Prostate gland (tissue), 2 donors: ENCODE measurements around the gene UVRAG. TPM values are rescaled to one million over a fixed set of nuclear protein-coding genes. Genes with fewer than 3 reads are reported as not detected.

Experiments used
- DNase-seq: peaks from one replicate; pipeline ENCODE4 v3.0.0-alpha.2; 2019; ENCODE audit warnings: low spot score
- H3K27ac ChIP-seq, 2 donors: fragments of 200-600 bp; sonication (generic); 2 replicates each; pipeline ENCODE4 v1.5.1; 2017 to 2019
- H3K27me3 ChIP-seq: fragments of 200-600 bp; sonication (generic); replicated peaks from 2 replicates; pipeline ENCODE4 v1.5.1; 2019; ENCODE audit not compliant: insufficient read depth
- H3K36me3 ChIP-seq, 2 donors: fragments of 200-600 bp; sonication (generic); 1 replicate in 1 of 2; 2 replicates in 1 of 2; pipeline versions ENCODE4 v1.5.1 to v1.8.1; 2017 to 2019
- H3K4me1 ChIP-seq: fragments of 200-600 bp; sonication (generic); replicated peaks from 2 replicates; pipeline ENCODE4 v1.5.1; 2019
- H3K4me3 ChIP-seq, 2 donors: fragments of 200-600 bp; sonication (generic); 2 replicates each; pipeline ENCODE4 v1.5.1; 2017 to 2019
- H3K9me3 ChIP-seq: fragments of 200-600 bp; sonication (generic); 2 replicates; pipeline ENCODE4 v1.5.1; 2017
- POLR2A ChIP-seq: fragments of 450-650 bp; IDR thresholded peaks from one replicate; pipeline ENCODE4 v1.6.1; 2016; ENCODE audit warnings: antibody characterized with exemption, mild to moderate bottlenecking
- POLR2AphosphoS5 ChIP-seq: sonication (generic); formaldehyde crosslinking; IDR thresholded peaks from one replicate; pipeline ENCODE4 v1.6.1; 2017; ENCODE audit warnings: antibody characterized with exemption
- WGBS: methylation state at CpG from one replicate; pipeline ENCODE4 v1.1.5; 2018; 5-methylcytosine and 5-hydroxymethylcytosine counted together
- intact Hi-C: fragments of 100-400 bp; cut with DNase I; formaldehyde crosslinking; loops from one replicate; pipeline ENCODE4 v1.14.2; 2022
- total RNA-seq, 2 donors: library from RNA; depleted of rRNA; stranded (reverse); fragments of >200 nt; gene quantifications; one replicate each; pipeline ENCODE4 v1.1.0, GENCODE V29; 2016
- TF ChIP-seq, protein P1 (sequence below), 4 experiments: fragments of 200-600 bp in 2 of 4; fragments of 450-650 bp in 2 of 4; sonication (generic) in 2 of 4; IDR thresholded peaks; 1 replicate in 3 of 4; 2 replicates in 1 of 4; pipeline ENCODE4 v1.5.1; 2016 to 2019; ENCODE audit warnings: antibody characterized with exemption in 4 of 4, mild to moderate bottlenecking in 2 of 4, moderate library complexity in 2 of 4

Gene UVRAG
- total RNA-seq, 2 donors from 2014 or later = 13.9 to 25.2 TPM

DNA sequence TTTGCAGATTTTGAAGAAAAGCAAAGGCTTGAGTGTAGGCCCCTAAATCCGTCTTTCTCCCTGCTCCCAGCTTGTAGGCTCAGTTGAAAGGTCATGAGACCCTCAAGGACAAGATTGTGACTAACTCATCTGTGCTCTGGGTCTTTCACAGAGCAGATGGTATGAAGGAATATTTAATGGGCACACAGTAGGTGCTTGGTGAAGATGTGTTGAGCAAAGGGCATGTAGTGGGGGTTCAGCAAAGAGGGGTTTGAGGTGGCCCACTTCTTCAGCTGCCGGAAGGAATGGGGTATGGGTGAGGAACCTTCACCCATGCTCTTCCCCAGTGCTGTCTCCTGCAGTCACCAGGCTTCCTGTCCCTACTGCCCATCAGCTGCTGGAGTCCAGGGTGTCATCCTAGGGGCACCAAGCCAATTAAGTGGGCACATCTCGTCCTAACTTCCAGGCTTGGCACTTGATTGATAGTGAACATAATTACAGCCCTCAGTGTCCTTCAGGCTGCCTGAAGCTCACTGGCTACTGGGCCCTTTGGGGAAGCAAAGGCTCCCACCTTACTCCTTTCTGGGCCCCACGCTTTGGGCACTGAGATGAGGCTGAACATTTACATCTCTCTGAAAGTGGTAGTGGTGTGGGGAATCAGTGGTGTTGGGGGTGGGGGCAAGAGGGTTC lies 31.5 kb upstream of the UVRAG start:
- H3K4me1 ChIP-seq = no peaks in the 10 kb centered on the region
- intact Hi-C loops = no loop called here
- H3K4me3 ChIP-seq = no peak overlapping the region
- H3K9me3 ChIP-seq = no peaks in the 10 kb centered on the region
- H3K27ac ChIP-seq = no peak overlapping the region
- TF ChIP-seq, protein P1, sequence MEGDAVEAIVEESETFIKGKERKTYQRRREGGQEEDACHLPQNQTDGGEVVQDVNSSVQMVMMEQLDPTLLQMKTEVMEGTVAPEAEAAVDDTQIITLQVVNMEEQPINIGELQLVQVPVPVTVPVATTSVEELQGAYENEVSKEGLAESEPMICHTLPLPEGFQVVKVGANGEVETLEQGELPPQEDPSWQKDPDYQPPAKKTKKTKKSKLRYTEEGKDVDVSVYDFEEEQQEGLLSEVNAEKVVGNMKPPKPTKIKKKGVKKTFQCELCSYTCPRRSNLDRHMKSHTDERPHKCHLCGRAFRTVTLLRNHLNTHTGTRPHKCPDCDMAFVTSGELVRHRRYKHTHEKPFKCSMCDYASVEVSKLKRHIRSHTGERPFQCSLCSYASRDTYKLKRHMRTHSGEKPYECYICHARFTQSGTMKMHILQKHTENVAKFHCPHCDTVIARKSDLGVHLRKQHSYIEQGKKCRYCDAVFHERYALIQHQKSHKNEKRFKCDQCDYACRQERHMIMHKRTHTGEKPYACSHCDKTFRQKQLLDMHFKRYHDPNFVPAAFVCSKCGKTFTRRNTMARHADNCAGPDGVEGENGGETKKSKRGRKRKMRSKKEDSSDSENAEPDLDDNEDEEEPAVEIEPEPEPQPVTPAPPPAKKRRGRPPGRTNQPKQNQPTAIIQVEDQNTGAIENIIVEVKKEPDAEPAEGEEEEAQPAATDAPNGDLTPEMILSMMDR (IDR thresholded peaks at IDR 0.05) = no peak
- TF ChIP-seq POLR2AphosphoS5 (no peak), POLR2A (no peak)
- no peak for DNase-seq
- no peaks in the 10 kb centered on the region for H3K36me3 ChIP-seq
- WGBS = 91% methylated on average over 4 of the region's 4 CpGs
- no peaks in the 10 kb centered on the region for H3K27me3 ChIP-seq

DNA sequence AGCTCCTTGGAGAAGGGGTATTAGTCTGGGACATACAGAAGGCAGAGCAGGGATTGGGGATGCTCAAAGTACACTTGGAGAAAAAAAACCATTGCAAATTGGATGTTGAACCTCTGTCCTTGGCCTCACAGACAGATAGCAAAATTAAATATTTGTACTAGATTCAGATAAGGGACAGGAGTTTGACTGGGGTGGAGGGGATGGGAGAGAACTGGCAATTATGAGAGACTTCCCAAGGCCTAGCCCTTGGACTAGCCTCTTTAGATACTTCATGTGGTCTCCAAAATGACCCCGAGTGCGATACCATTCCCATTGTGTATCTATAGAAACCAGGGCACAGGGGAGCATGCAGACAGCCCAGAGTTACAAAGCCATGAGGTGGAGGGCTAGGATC lies 30.9 kb upstream of the UVRAG start:
- intact Hi-C loops = no loop called here
- no peaks in the 10 kb centered on the region for H3K36me3 ChIP-seq
- H3K4me3 ChIP-seq = no peak overlapping the region
- H3K27ac ChIP-seq = no peak overlapping the region
- H3K4me1 ChIP-seq = no peaks in the 10 kb centered on the region
- no peaks in the 10 kb centered on the region for H3K9me3 ChIP-seq
- 94% methylated on average over 2 of the region's 2 CpGs for WGBS
- no peak for DNase-seq
- no peaks in the 10 kb centered on the region for H3K27me3 ChIP-seq
- TF ChIP-seq POLR2AphosphoS5 = no peak
- TF ChIP-seq, protein P1 (IDR thresholded peaks at IDR 0.05) = no peak
- no peak for TF ChIP-seq POLR2A

DNA sequence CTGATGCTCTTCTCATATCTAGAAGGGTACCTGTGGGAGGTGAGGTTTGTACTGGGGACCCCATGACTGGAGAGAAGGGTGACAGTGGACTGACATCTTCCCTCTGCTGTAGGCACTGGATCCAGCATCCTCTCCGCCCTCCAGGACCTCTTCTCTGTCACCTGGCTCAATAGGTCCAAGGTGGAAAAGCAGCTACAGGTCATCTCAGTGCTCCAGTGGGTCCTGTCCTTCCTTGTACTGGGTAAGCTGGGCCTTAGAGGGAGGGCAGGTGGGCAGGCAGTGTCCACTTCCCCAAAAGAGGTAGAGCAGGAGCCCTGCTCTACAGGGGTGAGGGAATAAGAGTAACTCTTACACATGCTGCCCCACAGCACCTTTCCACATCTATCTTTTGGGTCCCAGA lies 30.5 kb upstream of the UVRAG start:
- H3K4me1 ChIP-seq = no peaks in the 10 kb centered on the region
- no peaks in the 10 kb centered on the region for H3K9me3 ChIP-seq
- TF ChIP-seq POLR2AphosphoS5 (no peak), POLR2A (no peak)
- TF ChIP-seq, protein P1 (IDR thresholded peaks at IDR 0.05) = no peak
- WGBS = 84% methylated on average over 1 of the region's 1 CpG
- H3K27ac ChIP-seq = no peak overlapping the region
- intact Hi-C loops = no loop called here
- H3K36me3 ChIP-seq = no peaks in the 10 kb centered on the region
- no peaks in the 10 kb centered on the region for H3K27me3 ChIP-seq
- DNase-seq = no peak
- no peak overlapping the region for H3K4me3 ChIP-seq

DNA sequence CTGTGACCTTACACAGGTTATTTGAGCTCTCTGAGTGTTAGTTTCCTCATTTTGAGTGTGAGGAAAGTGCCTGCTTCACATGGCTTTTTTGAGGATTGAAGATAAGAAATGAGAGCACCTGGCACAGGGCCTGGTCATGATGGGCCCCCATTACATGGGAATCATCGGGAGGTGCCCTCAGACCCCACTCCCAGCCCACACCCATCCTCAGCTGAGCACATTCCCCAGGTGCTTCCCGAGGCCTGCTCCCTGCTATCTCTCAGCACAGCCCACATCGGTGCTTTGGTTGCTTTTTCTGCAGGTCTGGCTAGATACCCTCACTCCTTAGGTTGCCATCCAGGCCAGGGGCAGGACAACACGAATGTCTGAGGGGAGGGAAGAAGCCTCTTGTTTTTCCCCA lies 29.8 kb upstream of the UVRAG start:
- 86% methylated on average over 4 of the region's 4 CpGs for WGBS
- no peaks in the 10 kb centered on the region for H3K36me3 ChIP-seq
- DNase-seq = no peak
- H3K9me3 ChIP-seq = no peaks in the 10 kb centered on the region
- H3K4me3 ChIP-seq = no peak overlapping the region
- H3K4me1 ChIP-seq = no peaks in the 10 kb centered on the region
- no peaks in the 10 kb centered on the region for H3K27me3 ChIP-seq
- TF ChIP-seq POLR2A (no peak), POLR2AphosphoS5 (no peak)
- TF ChIP-seq, protein P1 (IDR thresholded peaks at IDR 0.05) = no peak
- intact Hi-C loops = no loop called here
- no peak overlapping the region for H3K27ac ChIP-seq

DNA sequence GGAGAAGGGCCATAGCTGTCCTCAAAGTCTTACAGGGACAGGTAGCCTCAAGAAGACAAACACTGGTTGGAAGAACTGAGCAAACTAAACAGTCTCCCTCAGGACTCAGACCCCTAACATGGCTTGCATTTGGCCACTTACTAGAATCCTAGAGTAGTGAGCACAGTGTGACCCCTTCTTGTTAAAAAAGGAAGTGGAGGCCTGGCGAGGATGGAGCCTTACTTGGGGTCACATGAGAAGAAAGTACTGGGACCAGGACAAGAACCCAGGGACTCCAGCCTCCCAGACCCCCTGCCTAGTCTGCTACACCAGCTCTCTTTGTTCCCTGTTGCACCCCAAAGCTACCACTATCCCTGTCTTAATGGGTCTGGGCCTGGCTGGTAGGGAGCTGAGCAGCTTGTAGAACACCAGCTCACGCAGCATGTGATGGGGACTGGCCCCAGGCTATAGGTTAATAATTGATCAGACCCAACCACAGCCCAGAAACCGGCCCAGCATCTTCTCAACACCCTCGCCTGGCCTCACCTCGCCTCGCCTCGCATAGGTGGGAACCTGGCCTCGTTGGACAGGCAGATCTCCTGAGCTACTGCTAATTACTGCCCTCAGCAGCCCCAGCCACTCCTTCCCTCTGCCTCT lies 28.8 kb upstream of the UVRAG start:
- TF ChIP-seq, protein P1 (IDR thresholded peaks at IDR 0.05) = no peak
- TF ChIP-seq POLR2AphosphoS5 (no peak), POLR2A (no peak)
- intact Hi-C loops = no loop called here
- H3K4me3 ChIP-seq = no peak overlapping the region
- DNase-seq = no peak
- no peaks in the 10 kb centered on the region for H3K9me3 ChIP-seq
- no peaks in the 10 kb centered on the region for H3K27me3 ChIP-seq
- no peak overlapping the region for H3K27ac ChIP-seq
- no peaks in the 10 kb centered on the region for H3K36me3 ChIP-seq
- 74% methylated on average over 8 of the region's 8 CpGs for WGBS
- no peaks in the 10 kb centered on the region for H3K4me1 ChIP-seq
